SK-N-SH (cell line): ENCODE measurements around the gene CCNT1. TPM values are rescaled to one million over a fixed set of nuclear protein-coding genes. Genes with fewer than 3 reads are reported as not detected.

Source experiments
- CTCF ChIA-PET: fragments of 300-600, 350-600 bp; formaldehyde crosslinking; extraction: SDS; loops from one replicate; lab custom pipeline; 2021; lab: Yijun Ruan, JAX
- POLR2A ChIA-PET: fragments of 350-600 bp; sonication (Branson Sonifier 250); formaldehyde crosslinking; extraction: SDS; loops from one replicate; lab custom pipeline; 2020; ENCODE audit warnings: antibody characterized with exemption, inconsistent platforms; lab: Yijun Ruan, JAX
- DNase-seq: peaks from one replicate; pipeline ENCODE4 v3.0.0; 2012
- H2AFZ ChIP-seq: fragments of 200-600 bp; sonication (generic); 2 replicates; pipeline ENCODE4 v1.8.1; 2016; ENCODE audit warnings: antibody characterized with exemption, mild to moderate bottlenecking, low read depth
- H3F3A ChIP-seq: fragments of 200-600 bp; sonication (generic); replicated peaks from 2 replicates; pipeline ENCODE3; 2016; ENCODE audit warnings: antibody characterized with exemption, mild to moderate bottlenecking; ENCODE audit not compliant: insufficient read depth
- H3K27ac ChIP-seq, 2 experiments: fragments of 200-500 bp in 1 of 2; fragments of 200-600 bp in 1 of 2; sonication (Bioruptor generic) in 1 of 2; sonication (generic), shearing (Covaris generic) in 1 of 2; 2 replicates each; pipeline versions ENCODE4 v1.5.1 to v1.6.1; 2014 to 2016; ENCODE audit warnings: low read depth in 2 of 2, inconsistent platforms in 1 of 2, low read length in 1 of 2, mild to moderate bottlenecking in 1 of 2, mixed read lengths in 1 of 2
- H3K27me3 ChIP-seq: fragments of 200-600 bp; sonication (generic), shearing (Covaris generic); 2 replicates; pipeline ENCODE4 v1.6.1; 2016; ENCODE audit warnings: mixed run types; ENCODE audit not compliant: insufficient read depth
- H3K36me3 ChIP-seq, 2 experiments: fragments of 200-500 bp in 1 of 2; fragments of 200-600 bp in 1 of 2; sonication (Bioruptor generic) in 1 of 2; sonication (generic) in 1 of 2; replicated peaks in 1 of 2; 2 replicates each; pipeline versions ENCODE3 to v1.5.1; 2014 to 2016; ENCODE audit warnings: low read length in 1 of 2, mild to moderate bottlenecking in 1 of 2; ENCODE audit not compliant: insufficient read depth in 2 of 2, control insufficient read depth in 1 of 2
- H3K4me1 ChIP-seq, 2 experiments: fragments of 200-500 bp in 1 of 2; fragments of 200-600 bp in 1 of 2; sonication (Bioruptor generic) in 1 of 2; sonication (generic), shearing (Covaris generic) in 1 of 2; 2 replicates each; pipeline versions ENCODE4 v1.5.1 to v1.6.1; 2014 to 2016; ENCODE audit warnings: low read depth in 1 of 2, low read length in 1 of 2, mixed run types in 1 of 2; ENCODE audit not compliant: insufficient read depth in 2 of 2, control insufficient read depth in 1 of 2
- H3K4me2 ChIP-seq: fragments of 200-600 bp; sonication (generic), shearing (Covaris generic); 2 replicates; pipeline ENCODE4 v1.6.1; 2017; ENCODE audit warnings: mixed run types
- H3K4me3 ChIP-seq, 2 experiments: fragments of 200-500 bp in 1 of 2; fragments of 200-600 bp in 1 of 2; sonication (Bioruptor generic) in 1 of 2; sonication (generic), shearing (Covaris generic) in 1 of 2; 2 replicates each; pipeline versions ENCODE4 v1.5.1 to v1.8.1; 2014 to 2016; ENCODE audit warnings: low read depth in 2 of 2, inconsistent platforms in 1 of 2, low read length in 1 of 2, mild to moderate bottlenecking in 1 of 2, mixed read lengths in 1 of 2, moderate library complexity in 1 of 2
- H3K79me2 ChIP-seq: fragments of 200-600 bp; sonication (generic); 2 replicates; pipeline ENCODE4 v1.8.1; 2017; ENCODE audit warnings: mild to moderate bottlenecking; ENCODE audit not compliant: insufficient read depth
- H3K9ac ChIP-seq: fragments of 200-600 bp; sonication (generic); 2 replicates; pipeline ENCODE4 v1.6.1; 2017; ENCODE audit warnings: mixed run types
- H3K9me2 ChIP-seq: fragments of 200-600 bp; sonication (generic); 2 replicates; pipeline ENCODE4 v1.6.1; 2017; ENCODE audit warnings: mixed run types
- H3K9me3 ChIP-seq: fragments of 200-600 bp; sonication (generic); 2 replicates; pipeline ENCODE4 v1.6.1; 2017; ENCODE audit warnings: mixed run types, mild to moderate bottlenecking, moderate library complexity
- H4K20me1 ChIP-seq: fragments of 200-600 bp; sonication (generic); 2 replicates; pipeline ENCODE4 v1.6.1; 2017; ENCODE audit warnings: mild to moderate bottlenecking, mixed run types; ENCODE audit not compliant: insufficient read depth
- CHD2 ChIP-seq: fragments of 150-350 bp; IDR thresholded peaks from 2 replicates; pipeline ENCODE4 v1.6.1; 2018; ENCODE audit warnings: low read length; ENCODE audit not compliant: partially characterized antibody
- CTCF ChIP-seq: fragments of 200-600 bp; sonication (generic); IDR thresholded peaks from 2 replicates; pipeline ENCODE4 v1.6.1; 2017; ENCODE audit warnings: antibody characterized with exemption, mild to moderate bottlenecking, moderate library complexity
- ELF1 ChIP-seq: IDR thresholded peaks from 2 replicates; pipeline ENCODE4 v1.4.0; 2012
- FOXJ3 ChIP-seq: sonication (generic); formaldehyde crosslinking; IDR thresholded peaks from 2 replicates; pipeline ENCODE4 v1.5.1; 2020; ENCODE audit warnings: mild to moderate bottlenecking, missing genetic modification reagents
- GABPA ChIP-seq: IDR thresholded peaks from 2 replicates; pipeline ENCODE4 v1.4.0; 2012; ENCODE audit warnings: low read depth, mild to moderate bottlenecking
- IRF3 ChIP-seq: fragments of 150-350 bp; IDR thresholded peaks from 2 replicates; pipeline ENCODE4 v1.6.1; 2016; ENCODE audit warnings: mild to moderate bottlenecking, low read depth, low read length
- JUND ChIP-seq: IDR thresholded peaks from 2 replicates; pipeline ENCODE4 v1.4.0; 2012
- MAX ChIP-seq: IDR thresholded peaks from 2 replicates; pipeline ENCODE4 v1.4.0; 2012; ENCODE audit warnings: low read depth
- MXI1 ChIP-seq: IDR thresholded peaks from 2 replicates; pipeline ENCODE4 v1.6.1; 2012; ENCODE audit warnings: mild to moderate bottlenecking, low read depth, low read length, improper control_type of control experiment
- POLR2AphosphoS5 ChIP-seq: IDR thresholded peaks from 2 replicates; pipeline ENCODE4 v1.6.1; 2012; ENCODE audit warnings: low read depth, low read length
- RCOR1 ChIP-seq: fragments of 150-350 bp; IDR thresholded peaks from 2 replicates; pipeline ENCODE4 v1.6.1; 2017; ENCODE audit warnings: antibody characterized with exemption, low read length
- REST ChIP-seq: IDR thresholded peaks from 2 replicates; pipeline ENCODE4 v1.6.1; 2012; ENCODE audit warnings: mild to moderate bottlenecking, low read depth, low read length, moderate library complexity
- RXRA ChIP-seq: IDR thresholded peaks from 2 replicates; pipeline ENCODE4 v1.4.0; 2012; ENCODE audit warnings: low read depth, mild to moderate bottlenecking, borderline replicate concordance
- SIN3A ChIP-seq: IDR thresholded peaks from 2 replicates; pipeline ENCODE4 v1.6.1; 2012; ENCODE audit warnings: low read depth, mild to moderate bottlenecking, low read length, moderate library complexity, borderline replicate concordance
- SMC3 ChIP-seq: IDR thresholded peaks from 2 replicates; pipeline ENCODE4 v1.6.1; 2012; ENCODE audit warnings: low read depth, low read length, improper control_type of control experiment
- TAF1 ChIP-seq: IDR thresholded peaks from 2 replicates; pipeline ENCODE4 v1.6.1; 2012; ENCODE audit warnings: low read depth, mild to moderate bottlenecking, low read length, moderate library complexity, borderline replicate concordance
- TCF12 ChIP-seq: IDR thresholded peaks from 2 replicates; pipeline ENCODE4 v1.4.0; 2012
- TEAD4 ChIP-seq: IDR thresholded peaks from 2 replicates; pipeline ENCODE4 v1.4.0; 2012; ENCODE audit warnings: mild to moderate bottlenecking, borderline replicate concordance; ENCODE audit not compliant: insufficient read depth
- USF2 ChIP-seq: fragments of 150-350 bp; IDR thresholded peaks from 2 replicates; pipeline ENCODE4 v1.6.1; 2017; ENCODE audit warnings: antibody characterized with exemption, low read length, low read depth, borderline replicate concordance
- ZBTB33 ChIP-seq: IDR thresholded peaks from 2 replicates; pipeline ENCODE4 v1.4.0; 2012; ENCODE audit warnings: low read depth, borderline replicate concordance
- WGBS: methylation state at CpG from one replicate; pipeline ENCODE4 v1.1.6; 2017; ENCODE audit warnings: low lambda C conversion rate; 5-methylcytosine and 5-hydroxymethylcytosine counted together
- polyA plus RNA-seq, 3 experiments: library from polyadenylated mRNA; depleted of rRNA; stranded (reverse); fragments of >200 nt; gene quantifications; 2 replicates each; pipeline ENCODE4 v1.2.3, GENCODE V29; 2012

The CCNT1 gene
- 7.2 and 10.9 TPM in 2 replicates for polyA plus RNA-seq (2012; rRNA removed)
- polyA plus RNA-seq (2012; cell fraction: cytosol; rRNA removed) = 7.0 and 7.7 TPM in 2 replicates
- polyA plus RNA-seq (2012; cell fraction: nucleus; rRNA removed) = 8.9 and 23.2 TPM in 2 replicates

GRCh38 chr12:48716493-48717251 is at the start of gene CCNT1:
Gene CCNT1, minus strand, starts transcription at chr12:48716707. Its CDS starts 32 bp downstream, at chr12:48716675.
- peaks cover 25% of the 10 kb centered on the region for H4K20me1 ChIP-seq
- H3K9me3 ChIP-seq = no peaks in the 10 kb centered on the region
- H3K36me3 ChIP-seq = peaks cover 15 to 32% of the 10 kb centered on the region in 2 experiments
- ChIA-PET CTCF (interaction anchor here (1.2 to 3.0 kb wide), 4 partner anchors 34 to 98 kb away, joined by 4 to 12 read pairs (median 4); no protein-coding TSS in a partner anchor), POLR2A (no interaction called here)
- H3K4me3 ChIP-seq = peak within 1 kb of the TSS; percentile 76 to 80
- H3K27ac ChIP-seq = peak within 1 kb of the TSS; percentile 93
- no peaks in the 10 kb centered on the region for H3K9me2 ChIP-seq
- peaks cover 5 to 6% of the 10 kb centered on the region in 2 experiments; a peak in 2 of 4 replicates for H3K4me1 ChIP-seq
- under 1% methylated on average over 48 of the region's 61 CpGs for WGBS
- H3K27me3 ChIP-seq = no peaks in the 10 kb centered on the region
- peaks cover 53% of the 10 kb centered on the region for H3K79me2 ChIP-seq
- peak within 1 kb of the TSS; percentile 97 for H2AFZ ChIP-seq
- peak within 1 kb of the TSS; percentile 77 for H3K4me2 ChIP-seq
- H3K9ac ChIP-seq = peak within 1 kb of the TSS; percentile 91
- H3F3A ChIP-seq = peaks cover 21% of the 10 kb centered on the region
- peak; percentile 96 for DNase-seq
- TF ChIP-seq RCOR1 (peak; percentile 49; the same call in 1 of the 2 replicates), CHD2 (peak; percentile 99), TAF1 (peak; percentile 45; the same call in 1 of the 2 replicates), ELF1 (peak; percentile 94), MXI1 (peak; percentile 83; the same call in 1 of the 2 replicates), TCF12 (no peak), SMC3 (no peak), RXRA (no peak; the same call in 1 of the 2 replicates), SIN3A (peak; percentile 31; the same call in 1 of the 2 replicates), MAX (peak; percentile 79; the same call in 1 of the 2 replicates), ZBTB33 (peak; percentile 97), FOXJ3 (peak; percentile 52; the same call in 1 of the 2 replicates), IRF3 (no peak), CTCF (peak; percentile 35; the same call in 1 of the 2 replicates), GABPA (peak; percentile 95), USF2 (peak; percentile 92), JUND (no peak), POLR2AphosphoS5 (peak; percentile 80), TEAD4 (no peak), REST (0 out of 2 replicates have a peak, but pooled peaks have one; percentile 33)
